NCI-H2107 treated with DMSO at 0.1 percent for 48 hours (cell line): Measurements from ENCODE around the gene MPPED1.

Experiments used
- DNase-seq: peaks from one replicate; lab custom pipeline; 2025; ENCODE audit not compliant: unreplicated experiment; lab: John Stamatoyannopoulos, UW

MPPED1 gene

GRCh38 chr22:43446037-43446803 lies 34.4 kb downstream of the MPPED1 start:
- DNase-seq, result no peak

GRCh38 chr22:43446916-43447315 lies 35.1 kb downstream of the MPPED1 start:
- DNase-seq, result peak; percentile 77

GRCh38 chr22:43447380-43447779 lies 35.6 kb downstream of the MPPED1 start:
- peak; percentile 98 for DNase-seq

GRCh38 chr22:43448048-43448447 lies 36.2 kb downstream of the MPPED1 start:
- DNase-seq, result no peak

GRCh38 chr22:43449205-43449830 lies 37.5 kb downstream of the MPPED1 start:
- DNase-seq, result no peak

- DNase-seq, result no peak
Observed at GRCh38 chr22:43449831-43450225, 38.0 kb downstream of the MPPED1 start.

GRCh38 chr22:43451371-43452050 lies 39.7 kb downstream of the MPPED1 start:
- DNase-seq, result no peak

GRCh38 chr22:43455846-43456245 lies 44.0 kb downstream of the MPPED1 start:
- DNase-seq, result no peak

- no peak for DNase-seq
Observed at GRCh38 chr22:43457002-43457401, 45.2 kb downstream of the MPPED1 start.

- no peak for DNase-seq
Observed at GRCh38 chr22:43462701-43463100, 50.9 kb downstream of the MPPED1 start.

- DNase-seq, result no peak
Observed at GRCh38 chr22:43464809-43465208, 53.0 kb downstream of the MPPED1 start.

- DNase-seq, result no peak
Observed at GRCh38 chr22:43465291-43466015, 53.6 kb downstream of the MPPED1 start.

GRCh38 chr22:43466710-43467109 lies 54.9 kb downstream of the MPPED1 start:
- no peak for DNase-seq

- peak; percentile 43 for DNase-seq
Observed at GRCh38 chr22:43467216-43467940, 55.6 kb downstream of the MPPED1 start.

GRCh38 chr22:43470253-43470652 lies 58.4 kb downstream of the MPPED1 start:
- no peak for DNase-seq

GRCh38 chr22:43470941-43471585 lies 59.2 kb downstream of the MPPED1 start:
- no peak for DNase-seq

GRCh38 chr22:43471606-43472135 lies 59.9 kb downstream of the MPPED1 start:
- no peak for DNase-seq

- no peak for DNase-seq
Observed at GRCh38 chr22:43473031-43473430, 61.2 kb downstream of the MPPED1 start.

GRCh38 chr22:43473441-43473840 lies 61.6 kb downstream of the MPPED1 start:
- DNase-seq, result no peak
